Nephron progenitor cell (in vitro differentiated cells): ENCODE results near the gene GCN1.

ENCODE experiments used
- DNase-seq: peaks from one replicate; pipeline ENCODE4 v3.0.0; 2021
- H3K27ac Mint-ChIP-seq: 2 replicates; pipeline ENCODE4 v1.8.0; 2021; ENCODE audit warnings: mild to moderate bottlenecking, moderate library complexity, mixed read lengths
- H3K27me3 Mint-ChIP-seq: 2 replicates; pipeline ENCODE4 v1.8.0; 2021; ENCODE audit warnings: mild to moderate bottlenecking, low read depth, mixed read lengths; ENCODE audit not compliant: poor library complexity
- H3K36me3 Mint-ChIP-seq: 2 replicates; pipeline ENCODE4 v1.8.0; 2021; ENCODE audit warnings: low read depth, mixed read lengths
- H3K4me1 Mint-ChIP-seq: 2 replicates; pipeline ENCODE4 v1.8.0; 2021; ENCODE audit warnings: mixed read lengths
- H3K4me3 Mint-ChIP-seq: 2 replicates; pipeline ENCODE4 v1.8.0; 2021; ENCODE audit warnings: mild to moderate bottlenecking, moderate library complexity, mixed read lengths
- H3K9me3 Mint-ChIP-seq: 2 replicates; pipeline ENCODE4 v1.8.0; 2021; ENCODE audit warnings: mild to moderate bottlenecking, moderate library complexity, mixed read lengths
- CTCF ChIP-seq: fragments of 200-600 bp; sonication (generic); IDR thresholded peaks from 2 replicates; pipeline ENCODE4 v1.5.0; 2021; ENCODE audit warnings: antibody characterized with exemption

GCN1 gene

DNA sequence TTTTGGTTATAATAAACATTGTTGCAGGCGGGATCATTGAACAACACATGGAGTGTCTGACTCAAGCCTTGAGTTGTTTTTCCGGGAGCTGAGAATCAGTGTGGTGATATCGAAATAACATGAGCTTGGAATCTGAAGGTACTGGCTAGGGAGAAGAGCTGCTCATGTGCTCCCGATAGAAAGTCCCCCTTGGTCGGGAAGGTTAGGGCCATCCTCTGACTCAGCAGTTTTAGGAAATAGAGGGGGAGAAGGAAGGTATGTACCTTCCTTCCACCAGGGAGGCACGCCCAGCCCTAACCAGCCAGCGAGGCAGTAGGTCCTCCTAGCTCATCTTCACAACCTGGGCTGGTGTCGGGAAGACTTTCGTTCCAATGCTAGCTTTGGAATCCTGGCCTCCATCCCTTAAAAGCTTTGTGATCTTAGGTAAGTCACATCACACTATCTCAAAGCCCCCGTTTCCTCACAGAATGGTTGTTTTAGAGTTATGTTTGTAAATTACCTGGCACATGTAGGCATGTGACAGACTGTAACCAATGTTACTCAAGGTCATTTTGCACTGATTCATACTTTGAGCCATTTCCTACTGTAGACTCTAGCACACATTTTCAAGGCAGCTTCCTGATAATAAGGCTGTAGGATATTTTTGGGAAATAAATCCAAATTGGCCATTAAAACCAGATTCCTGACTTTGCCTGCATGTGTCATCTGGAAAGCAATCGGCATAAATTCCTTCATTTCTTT, 76.0 kb downstream of the GCN1 start:
- Mint-ChIP-seq H3K27ac (no peak overlapping the region), H3K4me3 (peak overlapping the region; percentile 92), H3K4me1 (peaks cover 52% of the 10 kb centered on the region), H3K27me3 (no peaks in the 10 kb centered on the region), H3K9me3 (no peaks in the 10 kb centered on the region), H3K36me3 (peaks cover 17% of the 10 kb centered on the region)
- TF ChIP-seq CTCF, result no peak
- no peak for DNase-seq

DNA sequence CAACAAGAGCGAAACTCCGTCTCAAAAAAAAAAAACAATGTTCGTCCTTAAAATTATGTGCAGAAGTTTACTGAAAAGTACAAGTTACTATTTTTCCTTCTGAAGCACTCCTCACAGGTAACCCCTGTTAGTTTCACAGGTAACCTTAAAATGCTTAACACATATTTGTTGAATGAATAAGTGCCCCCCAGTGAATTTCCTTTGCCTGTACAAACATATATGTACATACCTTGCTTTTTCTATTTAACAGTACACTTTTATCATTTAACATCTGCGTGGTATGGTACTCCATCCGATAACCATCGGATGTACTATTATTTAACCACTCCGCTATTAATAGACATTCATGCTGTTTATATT, 76.6 kb downstream of the GCN1 start:
- peaks cover 3% of the 10 kb centered on the region for H3K27me3 Mint-ChIP-seq
- peaks cover 52% of the 10 kb centered on the region for H3K4me1 Mint-ChIP-seq
- H3K27ac Mint-ChIP-seq, result peak overlapping the region; percentile 75

DNA sequence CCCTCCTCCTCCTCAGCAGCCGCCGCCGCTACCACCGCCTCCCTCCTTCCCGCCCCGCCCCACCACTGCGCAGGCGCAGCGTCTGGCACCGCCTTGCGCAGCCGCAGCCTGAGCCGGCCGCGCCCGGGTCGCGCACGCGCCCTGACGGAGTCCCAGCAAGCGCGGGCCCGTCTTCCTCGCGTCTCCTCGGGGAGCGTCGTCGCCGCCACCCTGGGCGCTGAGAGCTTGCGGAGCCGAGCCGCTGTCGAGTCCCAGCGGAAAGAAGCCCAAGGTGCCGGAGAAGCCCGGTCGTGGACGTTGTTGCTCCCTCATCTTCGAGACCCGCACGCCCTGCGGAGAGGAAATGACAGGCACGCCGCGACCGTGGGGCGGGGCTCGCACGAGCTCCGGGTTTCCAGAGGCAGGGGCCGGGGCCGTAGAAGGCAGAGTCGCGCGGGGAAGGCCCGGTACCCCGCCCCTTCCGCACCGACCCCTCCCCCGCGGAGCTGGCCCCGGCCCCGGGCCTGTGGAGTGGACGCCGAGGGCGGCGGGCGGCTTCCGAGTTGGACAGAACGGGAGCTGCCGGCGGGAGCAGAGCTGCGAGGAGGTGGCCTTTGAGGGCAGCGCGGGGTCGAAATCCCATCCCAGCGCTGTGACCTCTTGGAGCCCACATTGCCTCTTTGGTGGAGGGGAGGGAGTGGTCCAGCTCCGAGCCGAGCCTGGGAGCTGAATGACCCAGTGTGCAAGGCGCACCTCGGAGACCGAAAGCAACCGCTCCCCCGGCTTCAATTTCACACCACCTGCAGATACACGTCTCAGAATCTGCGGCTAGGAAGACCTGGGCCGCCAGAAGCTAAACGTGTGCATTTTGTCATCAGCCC, 77.5 kb downstream of the GCN1 start:
- Mint-ChIP-seq H3K4me1 (peaks cover 56% of the 10 kb centered on the region), H3K27ac (peak overlapping the region; percentile 91), H3K27me3 (peaks cover 3% of the 10 kb centered on the region), H3K36me3 (peaks cover 28% of the 10 kb centered on the region), H3K4me3 (peak overlapping the region; percentile 92), H3K9me3 (no peaks in the 10 kb centered on the region)
- peak; percentile 99 for DNase-seq
- TF ChIP-seq CTCF, result no peak

More for the DNA sequence above, 76.6 kb downstream of the GCN1 start:
- H3K36me3 Mint-ChIP-seq, result peaks cover 22% of the 10 kb centered on the region
- peak overlapping the region; percentile 92 for H3K4me3 Mint-ChIP-seq
- no peak for TF ChIP-seq CTCF
- DNase-seq, result no peak
- H3K9me3 Mint-ChIP-seq, result no peaks in the 10 kb centered on the region

- no peak for TF ChIP-seq CTCF
- Mint-ChIP-seq H3K27ac (peak within 1 kb of the TSS; percentile 91), H3K4me1 (peaks cover 62% of the 10 kb centered on the region), H3K36me3 (peaks cover 29% of the 10 kb centered on the region), H3K4me3 (peak within 1 kb of the TSS; percentile 92), H3K9me3 (no peaks in the 10 kb centered on the region), H3K27me3 (peaks cover 3% of the 10 kb centered on the region)
- no peak for DNase-seq
These were observed 78.1 kb downstream of the GCN1 start, which contains the start of gene RAB35 for GRCh38 chr12:120116441-120116791. Gene RAB35, minus strand, starts transcription at chr12:120116753. Its CDS starts 103 bp downstream, at chr12:120116650.

GRCh38 chr12:120115692-120116440, 78.6 kb downstream of the GCN1 start:
- Mint-ChIP-seq H3K36me3 (peaks cover 29% of the 10 kb centered on the region), H3K4me3 (peak overlapping the region; percentile 91), H3K9me3 (no peaks in the 10 kb centered on the region), H3K27ac (peak overlapping the region; percentile 64), H3K27me3 (peaks cover 3% of the 10 kb centered on the region), H3K4me1 (peaks cover 66% of the 10 kb centered on the region)
- TF ChIP-seq CTCF, result no peak
- no peak for DNase-seq
